Placental pericyte (primary cell): ENCODE data around the gene PYGM. TPM values are rescaled to one million over a fixed set of nuclear protein-coding genes. Genes with fewer than 3 reads are reported as not detected.

Experiments
- total RNA-seq: library from RNA; depleted of rRNA; stranded (reverse); fragments of >200 nt; gene quantifications from 2 replicates; pipeline ENCODE4 v1.2.3, GENCODE V29; 2012

Gene PYGM
- total RNA-seq, result 0.29 and 0.88 TPM in 2 replicates

DNA sequence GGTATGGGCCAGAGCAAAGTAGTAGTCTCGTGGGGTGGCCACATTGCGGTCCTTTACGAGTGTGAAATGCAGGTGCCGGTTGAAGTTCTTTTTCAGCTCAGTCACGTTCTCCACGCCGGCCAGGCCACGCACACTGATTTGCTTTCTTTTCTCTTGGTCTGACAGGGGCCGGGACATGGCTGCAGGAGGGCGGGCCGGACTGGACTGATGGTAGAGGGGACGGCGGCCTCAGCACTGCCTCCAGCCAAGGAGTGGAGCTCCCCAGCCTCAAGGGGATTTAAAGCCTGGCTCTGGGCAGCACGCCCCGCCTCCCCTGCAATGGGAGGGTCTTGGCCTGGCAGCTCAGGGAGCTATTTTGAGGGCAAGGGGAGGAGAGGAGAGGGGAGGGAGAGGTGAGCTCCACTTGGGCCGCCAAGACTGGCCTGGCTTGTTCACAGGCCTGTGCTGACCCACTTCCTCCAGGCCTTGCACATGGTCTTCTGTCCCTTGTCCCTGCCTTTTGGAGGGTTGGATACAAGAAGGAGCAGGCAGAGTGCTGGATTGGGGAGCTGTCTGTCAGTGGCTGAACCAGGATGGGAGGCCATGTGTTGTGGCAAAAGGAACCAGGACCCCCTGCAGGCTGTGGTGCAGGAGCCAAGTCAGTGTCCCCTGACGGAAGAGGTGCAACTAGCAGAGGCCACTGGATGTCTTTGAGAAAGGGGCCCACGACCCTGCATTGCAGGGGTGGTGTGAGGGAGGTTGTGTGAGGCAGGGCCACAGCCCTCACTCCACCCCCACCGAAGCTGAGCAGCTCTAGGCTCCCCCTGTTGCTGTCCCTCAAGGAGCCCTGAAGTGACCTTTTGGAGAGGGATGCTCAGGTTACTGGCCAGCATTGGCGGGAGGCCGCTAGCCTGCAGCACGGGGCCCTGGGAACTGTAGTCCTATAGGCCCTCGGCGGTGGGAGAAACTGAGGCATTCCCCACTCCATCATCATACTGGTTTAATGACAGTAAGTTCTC is at the start of gene PYGM:
PYGM (minus strand) TSS at position 253 of the 998 bp plus-strand sequence; CDS start at position 177, 76 bp downstream.

DNA sequence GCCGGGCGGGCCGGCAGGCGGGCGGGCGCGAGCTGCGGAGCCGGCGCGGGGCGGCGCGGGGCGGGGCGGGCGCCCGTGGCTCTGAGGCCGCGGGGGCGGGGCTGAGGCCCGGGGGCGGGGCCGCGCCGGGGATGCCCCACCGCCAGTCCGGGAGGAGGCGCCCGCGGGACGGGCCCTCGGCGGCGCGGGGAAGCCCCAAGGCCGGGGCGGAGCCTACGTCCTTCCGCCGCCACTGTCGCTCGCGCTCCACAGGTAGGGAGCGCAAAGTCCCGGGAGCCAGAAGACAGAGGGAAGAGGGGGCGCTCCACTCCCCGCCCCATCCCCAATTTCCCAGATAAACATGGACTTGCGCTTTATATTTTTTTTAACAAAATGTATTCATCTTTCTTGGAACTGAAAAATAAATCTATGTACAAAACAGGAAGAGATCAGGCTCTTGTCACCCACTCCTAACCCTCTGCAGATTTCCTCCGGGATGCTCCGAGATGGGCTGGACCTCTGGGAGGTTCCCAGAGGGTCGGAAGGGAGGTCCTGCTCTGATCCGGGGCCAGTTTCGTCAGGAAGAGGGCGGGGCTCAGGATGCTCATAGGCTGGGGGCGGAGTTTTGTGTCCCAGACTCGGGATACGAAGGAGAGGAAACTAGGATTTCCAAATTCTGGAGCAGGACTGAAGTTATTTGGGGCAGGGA is 43.5 kb upstream of the PYGM start, which contains the start of gene MAP4K2:
MAP4K2 (minus strand) TSS at position 57 of the 688 bp plus-strand sequence. CDS start 65 bp downstream, outside the sequence.

GRCh38 chr11:64778473-64779298 is 18.9 kb upstream of the PYGM start, which contains the start of gene SF1:
TSS of gene SF1 (minus strand) at chr11:64778542. CDS start at chr11:64778392, 150 bp downstream.

DNA sequence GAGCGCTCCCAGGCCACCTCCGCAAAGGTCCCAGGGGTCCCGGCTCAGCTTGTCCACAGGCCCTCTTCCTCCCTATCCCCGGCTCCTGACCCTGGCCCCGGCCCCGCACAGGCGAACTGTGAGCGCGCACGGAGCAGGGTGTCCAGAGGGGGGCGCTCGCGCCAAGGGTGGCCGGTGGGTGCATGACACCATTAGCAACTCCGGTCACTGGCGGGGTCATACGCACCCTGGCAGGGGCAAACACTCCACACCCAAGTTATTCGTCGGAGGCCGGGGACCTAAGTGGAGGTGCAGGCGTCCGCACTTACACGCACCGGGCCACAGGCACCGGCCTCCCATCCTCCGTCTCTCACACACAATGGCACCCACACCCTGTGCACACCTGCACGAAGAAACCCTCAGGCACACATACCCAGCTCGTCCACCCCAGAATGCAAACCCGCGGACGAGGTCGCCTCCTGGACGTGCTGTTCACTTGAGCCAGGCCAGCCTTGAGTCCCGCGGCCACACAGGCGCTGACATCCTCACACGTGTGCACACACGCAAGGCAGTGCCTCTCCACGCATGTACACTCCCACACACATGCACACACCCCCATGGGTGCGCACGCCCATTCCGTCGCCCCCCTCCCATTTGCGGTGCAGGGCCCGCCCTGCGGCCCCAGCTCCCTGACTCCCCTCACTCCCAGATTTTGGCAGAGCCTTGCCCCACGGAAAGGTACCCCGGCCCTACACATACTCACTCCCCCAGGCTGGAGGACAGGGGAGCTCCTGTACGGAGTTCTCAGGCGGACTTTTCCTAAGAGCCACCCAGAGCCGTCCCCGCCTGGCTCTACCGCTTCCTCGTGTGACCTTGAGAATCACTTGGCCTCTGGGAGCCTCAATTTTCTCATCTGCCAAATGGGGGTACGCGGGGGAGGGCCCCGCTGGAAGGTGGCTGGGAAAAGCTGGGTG is 15.9 kb downstream of the PYGM start, which contains the start of gene RASGRP2:
RASGRP2 (minus strand) TSS at position 552 of the 953 bp plus-strand sequence. CDS start 1,276 bp downstream, outside the sequence.

GRCh38 chr11:64723117-64723906 is 36.5 kb downstream of the PYGM start, which contains the start of gene NRXN2:
TSS of gene NRXN2 (minus strand) at chr11:64723197. CDS start at chr11:64713699, 9,498 bp downstream.

Other genes starting within 250 kb of the PYGM start
- not detected in 2 replicates for gene SLC22A11, start 204.0 kb downstream of the PYGM start, total RNA-seq
- not detected in 2 replicates for gene SLC22A12, start 168.8 kb downstream of the PYGM start, total RNA-seq
- gene NRXN2, start 36.8 kb downstream of the PYGM start, total RNA-seq, result 0.44 and 8.4 TPM in 2 replicates
- 1.0 and 1.5 TPM in 2 replicates for gene RASGRP2, start 15.8 kb downstream of the PYGM start, total RNA-seq
- 170 and 171 TPM in 2 replicates for gene SF1, start 18.6 kb upstream of the PYGM start, total RNA-seq
- 12.3 and 28.3 TPM in 2 replicates for gene MAP4K2, start 43.2 kb upstream of the PYGM start, total RNA-seq
- 20.4 and 25.5 TPM in 2 replicates for gene MEN1, start 50.6 kb upstream of the PYGM start, total RNA-seq
- gene CDC42BPG, start 84.7 kb upstream of the PYGM start, total RNA-seq, result 0.14 and 0.22 TPM in 2 replicates
- gene EHD1, start 118.6 kb upstream of the PYGM start, total RNA-seq, result 120 and 163 TPM in 2 replicates
- 23.9 and 28.2 TPM in 2 replicates for gene ATG2A, start 157.2 kb upstream of the PYGM start, total RNA-seq
- 11.6 and 19.0 TPM in 2 replicates for gene PPP2R5B, start 164.7 kb upstream of the PYGM start, total RNA-seq
- gene GPHA2, start 175.9 kb upstream of the PYGM start, total RNA-seq, result not detected in 2 replicates
- gene MAJIN, start 212.1 kb upstream of the PYGM start, total RNA-seq, result not detected in 2 replicates
- gene BATF2, start 237.0 kb upstream of the PYGM start, total RNA-seq, result 1.8 and 2.6 TPM in 2 replicates